Stimulated activated CD4-positive, alpha-beta T cell treated with anti-CD3 and anti-CD28 coated beads, Interleukin-15, amount 100 ng/mL, for 48 hours (primary cell): ENCODE results near the gene PSRC1.

ENCODE experiments used
- DNase-seq, 2 donors: peaks; one replicate each; pipeline ENCODE4 v3.0.0-alpha.2; 2020; ENCODE audit warnings: low read depth in 2 of 2

Gene PSRC1

DNA sequence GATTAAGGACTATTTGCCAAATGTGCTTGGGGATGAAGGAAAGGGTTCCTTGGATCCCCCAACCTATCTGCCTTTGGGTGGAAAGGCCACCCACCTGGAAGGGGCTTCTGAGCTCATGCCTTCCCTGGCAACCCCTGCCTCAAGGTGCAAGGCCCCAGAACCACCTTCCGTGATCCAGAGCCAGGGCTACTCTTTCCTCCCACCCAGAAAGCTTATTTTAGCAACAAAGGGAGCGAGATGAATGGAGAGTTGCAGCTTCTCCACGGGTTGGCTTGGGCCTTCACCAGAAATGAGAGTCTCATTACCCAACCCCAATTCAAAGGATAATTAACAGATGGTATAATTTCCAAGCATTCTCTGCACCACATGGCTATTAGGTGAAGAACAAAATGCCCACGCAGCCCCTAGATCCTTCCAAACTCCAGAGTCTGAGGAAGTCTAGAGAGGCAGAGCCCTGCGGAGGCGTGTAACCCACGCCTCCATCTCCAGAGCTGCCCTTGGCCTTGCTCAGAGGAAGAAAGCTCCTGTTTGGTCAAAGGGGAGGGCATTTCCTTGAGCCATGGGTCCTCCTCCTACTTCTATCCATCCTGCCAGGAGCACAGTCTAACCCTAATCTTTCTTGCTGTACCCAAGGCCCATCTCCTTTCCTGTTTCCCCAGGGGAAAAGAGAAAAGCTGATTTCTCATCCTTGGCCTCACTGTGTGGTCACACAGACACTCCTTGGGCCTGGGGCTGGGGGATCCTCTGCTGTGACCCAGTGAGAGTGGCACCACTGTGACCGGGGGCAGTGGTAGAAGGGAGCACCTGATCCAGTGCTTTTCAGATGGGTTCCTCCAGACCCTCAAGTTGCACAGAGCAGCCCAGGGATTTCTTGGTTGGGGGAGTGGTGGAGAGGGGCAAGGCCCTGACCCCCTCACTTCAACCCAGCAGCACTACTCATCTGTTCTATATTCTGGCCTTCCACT is 35.3 kb downstream of the PSRC1 start:
- no peak for DNase-seq

DNA sequence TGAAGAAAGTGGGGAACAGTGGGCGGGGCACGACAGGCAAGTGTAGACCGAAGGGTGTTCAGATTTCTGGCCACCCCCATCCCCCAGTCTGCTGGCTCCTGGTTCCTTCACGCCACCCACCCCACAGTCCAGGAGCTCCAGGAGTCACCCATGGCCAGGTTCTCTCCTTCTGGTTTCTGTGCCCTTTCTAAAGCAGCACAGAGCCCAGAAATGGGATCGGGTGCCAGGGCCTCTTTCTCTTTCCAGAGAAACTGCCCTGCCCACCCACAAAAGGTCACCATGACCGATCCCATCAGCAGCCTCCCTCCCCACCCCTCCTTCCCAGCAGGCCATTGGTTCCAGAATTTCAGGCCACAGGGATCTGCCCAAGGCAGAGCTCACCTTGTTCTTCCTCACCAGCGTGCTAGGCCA is 36.8 kb downstream of the PSRC1 start:
- DNase-seq: no peak

DNA sequence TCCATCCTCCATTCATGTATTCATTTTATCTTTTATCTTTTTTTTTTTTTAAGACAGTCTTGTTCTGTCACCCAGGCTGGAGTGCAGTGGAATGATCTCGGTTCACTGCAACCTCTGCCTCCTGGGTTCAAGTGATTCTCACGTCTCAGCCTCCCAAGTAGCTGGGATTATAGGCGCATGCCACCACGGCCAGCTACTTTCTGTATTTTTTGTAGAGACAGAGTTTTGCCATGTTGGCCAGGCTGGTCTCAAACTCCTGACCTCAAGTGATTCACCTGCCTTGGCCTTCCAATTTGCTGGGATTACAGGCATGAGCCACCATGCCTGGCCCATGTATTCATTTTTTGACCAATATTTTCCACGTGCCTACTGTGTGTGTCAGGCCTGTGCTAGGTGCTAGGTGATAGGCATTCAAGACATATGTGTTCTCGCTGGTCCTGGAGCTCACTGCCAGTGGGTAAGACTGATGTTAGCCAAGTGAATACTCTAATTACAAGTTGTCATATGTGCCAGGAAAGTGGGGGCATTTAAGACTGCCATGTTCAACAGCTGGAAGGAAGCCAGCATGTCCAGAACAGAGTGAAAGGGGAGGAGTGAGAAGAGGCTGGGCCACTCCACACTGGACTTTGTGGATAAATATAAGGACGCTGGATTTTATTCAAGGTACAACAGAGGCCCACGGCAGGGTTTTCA is 38.9 kb downstream of the PSRC1 start:
- DNase-seq: no peak

DNA sequence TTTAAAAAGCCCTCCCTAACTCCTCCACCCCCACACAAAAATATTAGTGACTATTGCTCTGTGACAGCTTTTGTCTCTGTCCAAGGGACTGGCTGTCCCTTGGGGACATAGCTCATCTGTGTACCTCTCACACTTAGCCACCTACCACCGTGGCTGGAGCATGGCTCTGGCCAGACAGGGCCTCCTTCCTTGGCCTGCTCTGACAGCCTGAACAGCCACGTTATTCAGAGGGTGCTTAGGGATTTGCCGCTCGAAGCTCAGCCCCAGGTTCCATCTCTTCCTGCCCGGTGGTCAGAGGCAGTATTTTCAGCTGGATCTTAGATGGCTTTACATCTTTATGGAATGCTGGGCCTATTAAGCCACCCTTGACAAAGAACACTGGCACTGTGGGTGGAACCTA is 39.7 kb downstream of the PSRC1 start:
- DNase-seq: no peak

DNA sequence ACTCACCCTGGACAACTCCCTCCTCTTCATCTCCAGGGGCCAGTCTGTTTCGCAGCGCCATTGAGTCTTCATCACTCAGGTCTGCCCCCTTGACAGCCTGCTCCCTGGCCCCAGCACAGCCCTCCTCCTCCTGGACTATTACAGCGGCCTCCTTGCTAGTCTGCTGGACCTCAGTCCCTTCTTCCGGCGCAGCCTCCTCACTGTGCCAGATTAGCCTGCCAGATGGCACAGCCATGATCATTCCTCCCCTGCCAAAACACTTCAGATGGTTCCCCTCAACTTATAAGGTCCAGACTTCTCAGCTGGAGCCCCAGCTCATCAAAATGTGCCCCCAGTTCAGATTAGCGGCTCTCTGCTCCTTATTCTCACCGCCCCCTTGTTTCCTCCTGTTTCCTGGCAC is 40.6 kb downstream of the PSRC1 start:
- DNase-seq: no peak

DNA sequence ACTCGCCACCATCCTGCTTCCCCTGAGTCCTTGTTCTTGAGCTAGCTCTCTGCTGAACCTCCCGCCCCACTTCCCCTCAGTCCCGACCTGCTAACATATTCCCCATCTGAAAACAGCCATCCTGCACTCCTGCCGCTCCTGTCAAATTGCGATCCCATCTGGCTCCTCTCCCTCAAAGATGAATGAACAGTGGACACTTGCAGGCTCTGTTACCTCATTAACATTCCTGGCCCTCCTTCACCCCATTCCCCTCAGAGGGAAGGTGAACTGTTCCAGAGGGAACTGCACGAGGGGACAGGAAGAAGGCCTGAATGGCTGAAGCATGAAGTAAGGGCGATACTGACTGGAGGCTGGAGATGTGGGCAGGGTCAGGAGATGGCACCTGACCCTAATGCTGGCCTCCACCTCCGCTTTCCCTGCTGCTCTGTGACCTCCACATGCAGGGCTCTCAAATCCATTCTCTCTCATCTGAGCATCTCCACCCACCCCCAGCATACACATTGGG is 41.1 kb downstream of the PSRC1 start:
- DNase-seq: no peak

DNA sequence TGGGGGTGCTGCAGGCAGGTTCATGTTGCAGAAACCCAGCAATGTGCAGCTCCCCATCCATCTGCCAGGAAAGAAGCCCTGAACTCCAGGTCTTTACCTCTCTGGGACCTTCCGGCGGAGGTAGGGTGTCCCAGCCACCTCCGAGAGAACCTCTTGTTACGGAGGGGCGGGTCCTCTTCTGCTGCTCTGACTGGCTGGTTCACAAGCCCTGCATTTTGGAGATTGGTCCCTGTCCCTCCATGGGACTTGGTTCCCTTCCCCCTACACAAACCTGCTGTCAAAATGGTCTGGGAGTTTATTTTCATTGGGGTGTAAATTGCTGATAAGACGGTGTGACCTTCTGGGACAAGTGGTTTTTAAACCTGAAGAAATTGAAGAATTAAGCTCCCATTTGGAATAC is 41.6 kb downstream of the PSRC1 start:
- no peak for DNase-seq

DNA sequence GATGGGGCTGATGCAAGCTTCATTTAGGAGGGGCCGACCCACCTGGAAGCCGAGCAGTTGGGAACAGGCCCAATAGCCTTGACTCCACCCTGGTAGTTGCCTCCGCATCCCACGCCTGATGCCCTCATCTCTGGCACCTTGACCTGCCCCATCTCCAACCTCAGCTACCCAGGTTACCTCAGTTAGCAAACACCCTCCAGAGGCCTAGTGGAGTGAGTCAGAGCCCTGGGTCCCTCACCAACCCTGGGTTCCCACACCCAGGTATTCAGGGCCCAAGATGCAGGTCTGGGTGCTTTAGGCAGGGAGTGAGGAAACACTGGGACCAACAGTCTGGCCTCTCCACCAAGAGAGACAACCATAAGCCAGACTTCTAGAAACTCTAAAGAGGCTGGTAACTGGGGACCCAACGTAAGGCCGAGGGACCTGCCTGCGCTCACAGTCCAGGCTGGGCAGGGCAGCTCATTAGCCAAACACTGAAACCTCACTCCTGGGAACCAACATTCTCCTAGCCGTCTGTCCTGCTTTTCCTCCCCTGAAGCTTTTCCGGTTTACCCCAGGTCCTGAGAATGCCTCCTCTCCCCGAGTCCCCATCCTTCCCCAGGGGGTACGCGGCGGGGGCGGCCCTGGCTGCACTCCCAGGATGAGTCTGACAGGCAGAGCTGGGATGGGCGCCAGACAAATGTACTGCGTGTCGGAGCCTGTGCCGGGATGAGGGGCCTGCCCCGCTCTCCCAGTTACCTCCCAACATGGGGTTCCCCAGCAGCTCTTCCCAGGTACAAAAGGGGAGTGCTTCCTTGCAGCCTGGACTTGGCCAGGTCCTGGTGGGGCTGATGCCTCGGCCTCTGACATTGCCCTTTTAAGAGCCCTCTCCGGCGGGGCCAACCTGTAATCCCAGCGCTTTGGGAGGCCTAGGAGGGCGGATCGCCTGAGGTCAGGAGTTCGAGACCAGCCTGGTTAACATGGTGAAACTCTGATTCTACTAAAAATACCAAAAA is 42.5 kb downstream of the PSRC1 start:
- DNase-seq: no peak

DNA sequence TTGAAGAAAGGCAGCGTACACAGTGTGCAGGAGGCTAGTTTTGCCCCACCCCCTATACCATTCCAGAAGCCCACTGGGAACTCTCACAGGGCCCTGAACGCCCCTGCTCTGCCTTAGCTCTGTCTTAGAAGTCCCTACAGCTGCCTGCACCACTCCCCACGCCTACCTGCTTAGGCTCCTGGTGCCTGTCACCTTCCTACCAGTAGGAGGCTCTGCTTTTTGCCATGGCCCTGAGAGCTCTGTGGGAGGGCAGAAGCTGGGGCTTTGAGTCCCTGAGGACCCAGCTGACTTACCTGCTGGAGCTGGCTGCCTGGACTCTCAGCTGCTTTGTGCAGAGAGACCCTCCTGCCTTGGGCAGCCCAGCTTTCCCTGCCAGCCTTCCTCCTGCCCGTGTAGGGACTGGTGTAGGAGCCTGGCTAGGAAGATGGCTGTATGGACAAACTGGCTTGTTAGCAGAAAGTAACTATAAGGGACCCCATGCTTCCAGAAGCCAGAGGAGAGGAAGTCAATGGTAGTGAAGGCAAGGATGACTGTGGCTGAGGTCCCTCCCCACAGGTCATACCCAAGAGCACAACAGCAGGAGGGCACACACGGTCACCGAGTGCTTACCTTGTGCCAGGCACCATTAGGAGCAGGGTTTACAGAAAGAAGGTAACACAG is 43.4 kb downstream of the PSRC1 start:
- no peak for DNase-seq

DNA sequence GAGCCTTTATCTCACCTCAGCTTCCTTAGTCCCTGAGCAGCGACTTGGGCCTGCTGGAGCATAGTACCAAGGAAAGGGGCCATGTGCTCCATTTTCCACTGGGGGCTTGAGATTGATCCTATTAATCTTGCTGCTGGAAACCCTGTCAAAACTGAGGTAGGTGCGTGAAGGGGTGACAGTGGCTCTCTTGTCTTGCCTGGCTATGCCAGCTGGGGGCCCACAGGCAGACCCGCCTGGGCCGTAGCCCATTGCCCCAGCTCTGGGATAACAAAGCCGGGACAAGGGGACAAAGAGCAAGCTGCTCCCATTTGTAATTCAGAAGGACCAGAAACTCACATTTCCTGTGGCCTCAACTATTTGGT is 43.9 kb downstream of the PSRC1 start:
- no peak for DNase-seq

DNA sequence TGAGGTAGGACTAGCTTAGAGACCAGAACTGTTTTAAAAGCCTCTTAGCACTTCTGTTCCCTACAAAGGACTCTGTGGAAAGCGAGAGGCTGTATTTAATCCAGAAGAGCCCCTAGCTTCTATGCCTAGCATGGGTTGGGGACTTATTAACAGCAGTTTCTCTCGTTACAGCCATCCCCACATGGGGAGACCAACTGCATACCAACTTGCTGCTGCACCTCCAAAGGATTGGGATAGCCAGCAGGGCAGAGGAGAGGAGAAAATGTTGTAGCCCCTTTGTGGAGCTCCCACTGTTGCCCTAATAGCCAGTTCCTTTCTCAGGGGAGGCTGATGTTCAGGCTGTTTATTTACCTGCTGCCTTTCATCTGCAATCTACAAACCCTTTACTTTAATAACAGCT is 44.6 kb downstream of the PSRC1 start:
- DNase-seq: no peak

DNA sequence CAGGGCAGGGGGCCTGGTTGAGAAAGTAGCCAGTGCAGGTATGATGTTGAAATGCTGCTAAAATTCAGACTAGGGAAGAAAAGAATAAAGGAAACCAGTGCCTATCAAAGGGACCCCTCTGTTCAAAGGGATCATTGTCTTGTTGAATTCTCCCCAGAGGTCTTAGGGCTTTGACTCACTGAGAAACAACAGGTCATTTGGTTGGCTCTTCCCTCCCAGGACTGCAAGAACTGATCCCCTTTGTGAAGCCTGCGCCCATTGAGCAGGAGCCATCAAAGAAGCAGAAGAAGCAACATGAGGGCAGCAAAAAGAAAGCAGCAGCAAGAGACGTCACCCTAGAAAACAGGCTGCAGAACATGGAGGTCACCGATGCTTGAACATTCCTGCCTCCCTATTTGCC is 45.4 kb downstream of the PSRC1 start:
- no peak for DNase-seq

DNA sequence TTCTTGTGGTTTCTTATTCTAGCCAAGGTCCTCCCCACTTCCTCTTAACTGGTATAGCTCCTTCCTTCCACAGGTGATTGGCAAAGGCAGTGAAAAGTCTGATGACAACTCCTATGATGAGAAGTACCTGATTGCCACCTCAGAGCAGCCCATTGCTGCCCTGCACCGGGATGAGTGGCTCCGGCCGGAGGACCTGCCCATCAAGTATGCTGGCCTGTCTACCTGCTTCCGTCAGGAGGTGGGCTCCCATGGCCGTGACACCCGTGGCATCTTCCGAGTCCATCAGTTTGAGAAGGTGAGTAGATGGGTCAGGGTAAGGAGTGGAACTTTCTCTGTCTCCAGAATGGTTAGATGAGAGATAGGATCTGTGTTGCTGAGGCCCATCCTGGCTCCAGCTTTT is 47.8 kb downstream of the PSRC1 start:
- no peak for DNase-seq

DNA sequence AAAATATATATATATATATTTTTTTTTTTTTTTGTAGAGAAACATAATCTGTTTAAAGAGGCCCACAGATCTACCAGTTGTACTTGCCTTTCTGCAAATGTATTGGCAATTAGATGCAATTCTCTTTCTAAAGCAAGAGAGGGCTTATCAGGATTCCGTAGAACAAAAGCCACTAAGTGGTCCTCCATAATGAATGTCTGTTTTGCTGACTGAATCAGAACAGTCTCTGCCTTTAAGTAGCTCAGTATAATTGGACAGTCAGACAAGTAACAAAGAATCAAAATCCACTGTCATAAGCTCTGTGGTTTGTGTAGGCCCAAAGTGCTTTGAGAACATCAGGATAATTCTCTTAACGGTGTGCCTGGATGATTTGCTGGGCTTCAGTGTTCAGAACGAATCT is 51.9 kb downstream of the PSRC1 start:
- DNase-seq: no peak
